ENCODE measurements around the gene TIMP1.

- no peak for TF ChIP-seq EZH2phosphoT487 (IDR thresholded peaks at IDR 0.05; ENCODE audit: borderline replicate concordance, low read depth, low read length)
- TF ChIP-seq CTCF (conservative IDR thresholded peaks at IDR 0.05; ENCODE audit: low read length): no peak
Observed at GRCh38 chrX:47596256-47596655, 14.0 kb downstream of the TIMP1 start.
